ENCODE data around the gene TRMT44. TPM values are rescaled to one million over a fixed set of nuclear protein-coding genes. Genes with fewer than 3 reads are reported as not detected.

TRMT44 gene
- total RNA-seq, 6 donors from 2014 or later, result 22.8 to 81.7 (median 30.2) TPM

GRCh38 chr4:8394061-8394519 is 46.5 kb upstream of the TRMT44 start:
- peaks cover 0 to 71% (median 30%) of the 10 kb centered on the region in 4 donors for H3K36me3 ChIP-seq
- 67 to 76% methylated on average over 19 of the region's 19 CpGs for WGBS, 2 donors

GRCh38 chr4:8394806-8395205 is 45.8 kb upstream of the TRMT44 start:
- Histone ChIP-seq H3K9me3 (no peaks in the 10 kb centered on the region), H3K4me3 (no peak overlapping the region), H3K36me3 (peaks cover 0 to 71% (median 29%) of the 10 kb centered on the region in 4 donors), H3K27me3 (no peaks in the 10 kb centered on the region), H3K27ac (peak overlapping the region in 1 of 4 donors; percentile 21), H3K4me1 (peaks cover 0 to 12% (median 0%) of the 10 kb centered on the region in 4 donors)
- ATAC-seq (ENCODE audit: low FRiP score in 2 of 2) (no peak), DNase-seq (no peak)
- TF ChIP-seq EP300 (IDR thresholded peaks at IDR 0.05), result no peak
- TF ChIP-seq CTCF (IDR thresholded peaks at IDR 0.05), result no peak
- no peak for TF ChIP-seq POLR2A (IDR thresholded peaks at IDR 0.05)
- TF ChIP-seq POLR2AphosphoS5 (IDR thresholded peaks at IDR 0.05), result no peak
- WGBS, 2 donors, result 95 to 97% methylated on average over 5 to 12 of the region's 12 CpGs

More at GRCh38 chr4:8394061-8394519, 46.5 kb upstream of the TRMT44 start:
- peaks cover 0 to 12% (median 0%) of the 10 kb centered on the region in 4 donors for H3K4me1 ChIP-seq
- TF ChIP-seq POLR2AphosphoS5 (IDR thresholded peaks at IDR 0.05), result peak in 1 of 2 donors; percentile 23
- no peak for TF ChIP-seq CTCF (IDR thresholded peaks at IDR 0.05)
- no peak for TF ChIP-seq EP300 (IDR thresholded peaks at IDR 0.05)
- TF ChIP-seq POLR2A (IDR thresholded peaks at IDR 0.05), result no peak
- peak overlapping the region in 1 of 4 donors; percentile 21 for H3K27ac ChIP-seq
- no peaks in the 10 kb centered on the region for H3K27me3 ChIP-seq
- DNase-seq (peak in 1 of 2 donors; percentile 89), ATAC-seq (ENCODE audit: low FRiP score in 2 of 2) (peak in 1 of 2 donors; percentile 80)
- no peaks in the 10 kb centered on the region for H3K9me3 ChIP-seq
- H3K4me3 ChIP-seq, result no peak overlapping the region

DNA sequence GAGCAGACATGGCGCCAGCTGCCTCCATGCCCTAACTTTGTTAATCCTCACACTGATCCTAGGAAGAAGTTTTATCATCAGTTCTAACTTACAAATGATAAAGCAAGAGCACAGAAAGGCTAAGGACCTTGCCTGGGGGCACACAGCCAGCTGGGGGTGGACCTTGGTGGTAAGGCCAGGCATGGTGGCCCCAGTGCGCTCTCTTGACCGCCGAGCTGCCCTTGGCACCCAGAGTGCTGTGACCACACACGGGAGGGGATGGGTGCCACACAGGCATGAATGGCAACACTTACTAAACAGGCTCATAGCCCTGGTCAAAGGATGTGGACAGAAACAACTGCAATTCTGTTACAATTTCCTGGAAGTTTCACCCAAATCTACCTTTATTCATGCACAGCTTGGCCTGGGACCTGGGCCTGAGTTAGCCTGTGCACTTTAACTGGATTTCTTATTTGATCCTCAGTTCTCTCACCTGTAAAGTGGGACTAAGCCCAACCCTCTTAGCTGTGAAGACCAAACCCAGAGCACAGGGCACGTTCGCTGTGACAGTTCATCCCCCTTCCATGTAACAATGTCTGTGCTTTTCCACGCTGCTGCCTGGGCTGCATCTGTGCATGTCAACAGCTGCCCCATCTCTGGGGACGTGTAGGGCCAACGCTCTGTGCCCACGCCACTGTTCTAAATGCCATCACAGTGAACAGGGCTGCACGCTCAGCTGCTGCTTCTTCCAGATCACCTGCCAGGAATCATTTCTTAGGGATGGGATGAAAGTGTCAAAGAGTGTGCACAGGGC is 44.9 kb upstream of the TRMT44 start:
- Histone ChIP-seq H3K36me3 (peaks cover 0 to 67% (median 29%) of the 10 kb centered on the region in 4 donors), H3K9me3 (no peaks in the 10 kb centered on the region), H3K4me3 (no peak overlapping the region), H3K4me1 (peaks cover 0 to 12% (median 0%) of the 10 kb centered on the region in 4 donors), H3K27ac (no peak overlapping the region), H3K27me3 (no peaks in the 10 kb centered on the region)
- 89% methylated on average over 7 to 12 of the region's 12 CpGs for WGBS, 2 donors
- no peak for TF ChIP-seq POLR2AphosphoS5 (IDR thresholded peaks at IDR 0.05)
- TF ChIP-seq EP300 (IDR thresholded peaks at IDR 0.05), result no peak
- TF ChIP-seq CTCF (IDR thresholded peaks at IDR 0.05), result no peak
- TF ChIP-seq POLR2A (IDR thresholded peaks at IDR 0.05), result no peak
- DNase-seq (no peak), ATAC-seq (ENCODE audit: low FRiP score in 2 of 2) (no peak)

DNA sequence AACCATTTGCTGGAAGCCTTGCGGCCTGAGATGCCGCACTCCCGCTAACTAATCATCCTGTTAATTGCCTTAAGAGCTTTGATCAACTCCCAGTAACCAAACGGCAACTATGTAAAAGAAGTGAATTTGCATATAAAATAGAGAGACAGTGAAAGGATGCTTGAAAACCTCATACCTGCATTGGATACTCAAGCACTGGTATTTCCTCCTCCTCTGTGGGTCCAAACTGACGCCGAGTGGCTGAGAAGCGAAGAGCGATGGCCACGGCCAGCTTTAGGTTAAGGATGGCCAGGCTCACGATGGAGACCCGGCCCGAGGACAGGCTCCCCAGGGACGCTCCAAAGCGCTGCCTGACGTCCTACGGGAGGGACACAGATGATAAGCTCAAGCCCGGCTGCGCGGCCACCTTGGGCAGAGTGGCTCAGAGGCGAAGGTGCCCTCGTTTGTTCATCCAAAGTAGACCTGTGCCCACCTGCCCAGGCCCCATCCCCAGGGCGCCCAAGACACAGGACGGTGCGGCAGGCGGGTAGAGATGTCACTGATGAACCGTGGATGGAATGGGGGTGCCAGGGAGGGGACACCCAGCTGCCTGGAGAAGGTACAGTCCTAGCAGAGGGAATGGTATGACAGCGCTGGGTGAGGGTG is 43.7 kb upstream of the TRMT44 start:
- WGBS, 2 donors, result 94 to 97% methylated on average over 21 to 25 of the region's 27 CpGs
- no peak for DNase-seq
- no peak for TF ChIP-seq CTCF (IDR thresholded peaks at IDR 0.05)
- no peak for TF ChIP-seq POLR2AphosphoS5 (IDR thresholded peaks at IDR 0.05)
- no peak for TF ChIP-seq POLR2A (IDR thresholded peaks at IDR 0.05)
- no peak for TF ChIP-seq EP300 (IDR thresholded peaks at IDR 0.05)
- no peak for ATAC-seq (ENCODE audit: low FRiP score in 2 of 2)
- H3K36me3 ChIP-seq, result peaks cover 0 to 55% (median 28%) of the 10 kb centered on the region in 4 donors
- H3K9me3 ChIP-seq, result no peaks in the 10 kb centered on the region
- H3K27ac ChIP-seq, result no peak overlapping the region
- peaks cover 0 to 12% (median 2%) of the 10 kb centered on the region in 4 donors for H3K4me1 ChIP-seq
- H3K4me3 ChIP-seq, result no peak overlapping the region
- no peaks in the 10 kb centered on the region for H3K27me3 ChIP-seq
